Spleen (tissue), 11 donors: ENCODE measurements around the gene CA11. TPM values are rescaled to one million over a fixed set of nuclear protein-coding genes. Genes with fewer than 3 reads are reported as not detected.
A peak's percentile ranks its signal among the peaks of the same experiment; 100 is the strongest.
"Not testable (repeated sequence)": the region's sequence is repeated elsewhere in the genome, so short reads cannot be mapped to it uniquely, and the experiment has no call there.

Source experiments
- DNase-seq: peaks from one replicate; pipeline ENCODE4 v3.0.0-alpha.2; 2020
- H3K27ac ChIP-seq, 8 donors: fragments of 200-600 bp; sonication (generic) in 7 of 8; 1 replicate in 4 of 8; 2 replicates in 4 of 8; pipeline versions ENCODE4 v1.5.0 to v1.8.0; 2016 to 2021; ENCODE audit warnings: inconsistent platforms in 4 of 8, mild to moderate bottlenecking in 4 of 8, moderate library complexity in 1 of 8
- H3K27me3 ChIP-seq, 7 donors: fragments of 200-600 bp; sonication (generic) in 6 of 7; replicated peaks in 1 of 7; 1 replicate in 4 of 7; 2 replicates in 3 of 7; pipeline versions ENCODE4 v1.5.0 to v1.8.0; 2016 to 2021; ENCODE audit warnings: inconsistent platforms in 3 of 7, mild to moderate bottlenecking in 1 of 7
- H3K36me3 ChIP-seq, 6 donors: fragments of 200-600 bp; sonication (generic) in 5 of 6; 1 replicate in 4 of 6; 2 replicates in 2 of 6; pipeline versions ENCODE4 v1.5.0 to v1.8.0; 2016 to 2021; ENCODE audit warnings: inconsistent platforms in 2 of 6
- H3K4me1 ChIP-seq, 6 donors: fragments of 200-600 bp; sonication (generic) in 5 of 6; 1 replicate in 3 of 6; 2 replicates in 3 of 6; pipeline versions ENCODE4 v1.5.0 to v1.8.0; 2016 to 2021; ENCODE audit warnings: inconsistent platforms in 3 of 6
- H3K4me3 ChIP-seq, 8 donors: fragments of 200-600 bp; sonication (generic) in 7 of 8; 1 replicate in 4 of 8; 2 replicates in 4 of 8; pipeline versions ENCODE4 v1.5.0 to v1.8.0; 2016 to 2021; ENCODE audit warnings: inconsistent platforms in 4 of 8, mild to moderate bottlenecking in 4 of 8, moderate library complexity in 2 of 8
- H3K9me3 ChIP-seq, 8 donors: fragments of 200-600 bp; sonication (generic) in 7 of 8; 1 replicate in 4 of 8; 2 replicates in 4 of 8; pipeline versions ENCODE4 v1.5.0 to v1.8.0; 2016 to 2021; ENCODE audit warnings: inconsistent platforms in 4 of 8
- CTCF ChIP-seq, 11 experiments: fragments of 200-600 bp in 7 of 11; fragments of 450-650 bp in 4 of 11; sonication (generic) in 4 of 11; IDR thresholded peaks in 8 of 11; conservative IDR thresholded peaks in 3 of 11; 1 replicate in 7 of 11; 2 replicates in 4 of 11; pipeline versions ENCODE4 v1.4.0 to v1.8.0; 2016 to 2021; ENCODE audit warnings: antibody characterized with exemption in 11 of 11, inconsistent platforms in 4 of 11, mild to moderate bottlenecking in 1 of 11
- POLR2A ChIP-seq, 3 donors: fragments of 450-650 bp; IDR thresholded peaks; one replicate each; pipeline ENCODE4 v1.5.1; 2017; ENCODE audit warnings: antibody characterized with exemption in 3 of 3, mild to moderate bottlenecking in 1 of 3
- POLR2AphosphoS5 ChIP-seq, 3 donors: sonication (generic); formaldehyde crosslinking; IDR thresholded peaks; one replicate each; pipeline ENCODE4 v1.5.1; 2017; ENCODE audit warnings: antibody characterized with exemption in 3 of 3
- WGBS, 5 donors: extraction: QIAGEN DNeasy Blood & Tissue Kit in 3 of 5; methylation state at CpG; one replicate each; pipeline versions ENCODE4 v1.1.5 to v1.1.7; 2013 to 2018; 5-methylcytosine and 5-hydroxymethylcytosine counted together
- intact Hi-C: fragments of 100-400 bp; cut with DNase I; formaldehyde crosslinking; loops from one replicate; pipeline ENCODE4 v1.15.0; 2023; ENCODE audit warnings: low total_unique reads
- polyA plus RNA-seq, 3 donors: library from polyadenylated mRNA; stranded (reverse); fragments of 200-250 nt; gene quantifications; one replicate each; pipeline ENCODE4 v1.2.1, GENCODE V29; 2013
- total RNA-seq, 7 donors: library from RNA; depleted of rRNA in 3 of 7; stranded (reverse); fragments of >200 nt in 3 of 7; fragmentation: NEBNext Ultra II Directional in 4 of 7; extraction: Animal tissue kit (Norgen Biotek cat#: 25700) in 4 of 7; gene quantifications; one replicate each; pipeline versions ENCODE4 v1.1.0 to v1.2.1, GENCODE V29; 2016 to 2021
- donor health status: healthy with polysubstance abuse.
- donor health status: DM: no; HTN: no; CAD: no; lungs with moderate emphysema.
- donor health status: DM: no; HTN: no; CAD: no.
- donor health status: Bipolar disorder and iron deficiency.
- donor health status: healthy.
- donor health status: DM: no; HTN: no; CAD: no.
- donor health status: DM: yes; HTN: yes; CAD: no.

Gene CA11
- total and polyA plus RNA-seq, 10 donors: 1.9 to 14.5 (median 7.8) TPM

- peak overlapping the region; percentile 92 to 98 (median 95) for H3K27ac ChIP-seq
- peaks cover 48 to 89% (median 73%) of the 10 kb centered on the region in 6 donors for H3K4me1 ChIP-seq
- no peak for DNase-seq
- no peak for TF ChIP-seq POLR2A (IDR thresholded peaks at IDR 0.05)
- H3K36me3 ChIP-seq: peaks cover 0 to 45% (median 32%) of the 10 kb centered on the region in 6 donors
- intact Hi-C loops: no loop called here
- peak overlapping the region in 7 of 8 donors; percentile 20 to 98 (median 80) for H3K4me3 ChIP-seq
- no peaks in the 10 kb centered on the region for H3K9me3 ChIP-seq
- 45 to 69% (median 59%) methylated on average over 7 of the region's 7 CpGs for WGBS, 5 donors
- H3K27me3 ChIP-seq: no peaks in the 10 kb centered on the region
Observed at GRCh38 chr19:48634036-48634342, 12.0 kb downstream of the CA11 start.

GRCh38 chr19:48633148-48634035 is 12.6 kb downstream of the CA11 start:
- DNase-seq: no peak
- 71 to 83% (median 78%) methylated on average over 20 to 22 of the region's 22 CpGs for WGBS, 5 donors
- Histone ChIP-seq H3K27me3 (no peaks in the 10 kb centered on the region), H3K27ac (peak overlapping the region; percentile 92 to 98 (median 95)), H3K4me1 (peaks cover 43 to 89% (median 67%) of the 10 kb centered on the region in 6 donors), H3K4me3 (peak overlapping the region in 3 of 8 donors; percentile 74 to 98 (median 95)), H3K36me3 (peaks cover 0 to 51% (median 35%) of the 10 kb centered on the region in 6 donors), H3K9me3 (no peaks in the 10 kb centered on the region)
- intact Hi-C loops: no loop called here
- TF ChIP-seq POLR2AphosphoS5 (IDR thresholded peaks at IDR 0.05) (peak in 2 of 3 donors; percentile 18 to 37), CTCF (IDR thresholded peaks at IDR 0.05 in 8 of 11, conservative IDR thresholded peaks at IDR 0.05 in 3 of 11) (no peak)

GRCh38 chr19:48632692-48633147 is 13.3 kb downstream of the CA11 start:
- no peak for TF ChIP-seq POLR2AphosphoS5 (IDR thresholded peaks at IDR 0.05)
- Histone ChIP-seq H3K4me3 (no peak overlapping the region), H3K9me3 (no peaks in the 10 kb centered on the region), H3K27me3 (no peaks in the 10 kb centered on the region), H3K27ac (peak overlapping the region; percentile 16 to 98 (median 94)), H3K36me3 (peaks cover 0 to 58% (median 39%) of the 10 kb centered on the region in 6 donors), H3K4me1 (peaks cover 43 to 93% (median 65%) of the 10 kb centered on the region in 6 donors)
- DNase-seq: no peak
- intact Hi-C loops: no loop called here

- intact Hi-C loops: not testable (repeated sequence)
- peaks cover 43 to 97% (median 65%) of the 10 kb centered on the region in 6 donors for H3K4me1 ChIP-seq
- peak overlapping the region in 7 of 8 donors; percentile 20 to 98 (median 94) for H3K27ac ChIP-seq
Observed at GRCh38 chr19:48632286-48632685, 13.7 kb downstream of the CA11 start.

GRCh38 chr19:48631225-48631624 is 14.8 kb downstream of the CA11 start:
- Histone ChIP-seq H3K9me3 (no peaks in the 10 kb centered on the region), H3K27me3 (no peaks in the 10 kb centered on the region), H3K4me1 (peaks cover 43 to 96% (median 60%) of the 10 kb centered on the region in 6 donors), H3K27ac (peak overlapping the region in 7 of 8 donors; percentile 44 to 94 (median 81)), H3K4me3 (peak overlapping the region in 1 of 8 donors; percentile 38), H3K36me3 (peaks cover 0 to 72% (median 40%) of the 10 kb centered on the region in 6 donors)
- intact Hi-C loops: no loop called here
- TF ChIP-seq POLR2AphosphoS5 (IDR thresholded peaks at IDR 0.05) (no peak), POLR2A (IDR thresholded peaks at IDR 0.05) (no peak), CTCF (IDR thresholded peaks at IDR 0.05 in 8 of 11, conservative IDR thresholded peaks at IDR 0.05 in 3 of 11) (no peak)
- 25 to 81% (median 70%) methylated on average over 1 to 3 of the region's 3 CpGs for WGBS, 5 donors
- no peak for DNase-seq

More at GRCh38 chr19:48632286-48632685, 13.7 kb downstream of the CA11 start:
- H3K27me3 ChIP-seq, DNase-seq, H3K9me3 ChIP-seq, H3K4me3 ChIP-seq: not testable (repeated sequence)
- peaks cover 0 to 61% (median 39%) of the 10 kb centered on the region in 6 donors for H3K36me3 ChIP-seq
- 90 to 95% (median 94%) methylated on average over 11 of the region's 11 CpGs for WGBS, 5 donors
